TTC549 (cell line): ENCODE results near the gene ACY1.
"Not testable (repeated sequence)": the region's sequence is repeated elsewhere in the genome, so short reads cannot be mapped to it uniquely, and the experiment has no call there.

Experiments
- FAIRE-seq: peaks from 2 replicates; lab custom pipeline; 2012; peaks lifted over from hg19 to GRCh38; lab: Jason Lieb, UNC

Gene ACY1

GRCh38 chr3:52026041-52026440 lies 42.7 kb downstream of the ACY1 start:
- FAIRE-seq, result no peak

GRCh38 chr3:52028572-52028971 lies 45.2 kb downstream of the ACY1 start:
- no peak for FAIRE-seq

GRCh38 chr3:52029053-52029452 lies 45.7 kb downstream of the ACY1 start:
- FAIRE-seq, result no peak

- FAIRE-seq, result no peak
Observed at GRCh38 chr3:52029535-52029934, 46.2 kb downstream of the ACY1 start.

GRCh38 chr3:52030714-52031310 lies 47.5 kb downstream of the ACY1 start:
- no peak for FAIRE-seq

- no peak for FAIRE-seq
Observed at GRCh38 chr3:52031896-52032295, 48.6 kb downstream of the ACY1 start.

GRCh38 chr3:52032702-52033408 lies 49.5 kb downstream of the ACY1 start:
- FAIRE-seq, result no peak

GRCh38 chr3:52033748-52034147 lies 50.4 kb downstream of the ACY1 start:
- not testable (repeated sequence) for FAIRE-seq

GRCh38 chr3:52034212-52034611 lies 50.9 kb downstream of the ACY1 start:
- no peak for FAIRE-seq

GRCh38 chr3:52034651-52035050 lies 51.3 kb downstream of the ACY1 start:
- no peak for FAIRE-seq

GRCh38 chr3:52036222-52036694 lies 52.9 kb downstream of the ACY1 start:
- no peak for FAIRE-seq

GRCh38 chr3:52036829-52037228 lies 53.5 kb downstream of the ACY1 start:
- no peak for FAIRE-seq

- no peak for FAIRE-seq
Observed at GRCh38 chr3:52037291-52037690, 54.0 kb downstream of the ACY1 start.

- no peak for FAIRE-seq
Observed at GRCh38 chr3:52038227-52038626, 54.9 kb downstream of the ACY1 start.
